Measurements from ENCODE around the gene GLI2.

GLI2 gene

DNA sequence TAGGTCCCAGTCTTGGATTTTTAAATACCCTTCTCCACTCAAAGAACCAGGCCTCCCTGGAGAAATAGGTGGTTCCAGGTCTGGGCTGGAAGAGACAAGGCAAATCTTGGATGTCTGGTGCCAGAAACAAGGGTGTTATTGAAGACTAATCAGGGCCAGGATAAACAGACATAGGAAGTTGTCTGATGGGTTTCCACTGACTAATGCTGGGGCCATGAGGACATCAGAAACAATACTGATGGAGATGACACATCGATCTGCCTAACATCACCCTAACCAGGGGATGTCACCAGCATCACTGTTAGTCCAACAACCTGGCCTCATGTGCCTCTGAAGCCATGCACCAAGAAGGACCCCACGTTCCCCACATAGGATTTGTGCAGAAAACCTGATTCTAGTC lies 42.5 kb upstream of the GLI2 start:
- ChIA-PET CTCF (interaction anchor here (4.2 to 9.4 kb wide), 2 partner anchors 378 to 385 kb away, joined by 67 to 172 read pairs; no protein-coding TSS in a partner anchor), POLR2A (no interaction called here)
- Histone ChIP-seq H3K4me1 (ENCODE audit: control insufficient read depth, insufficient read depth, low read length) (no peaks in the 10 kb centered on the region), H3K4me3 (ENCODE audit: low read depth, low read length) (no peak overlapping the region), H3K9me3 (ENCODE audit: control insufficient read depth, insufficient read depth, low read depth, low read length) (no peaks in the 10 kb centered on the region), H3K36me3 (ENCODE audit: control insufficient read depth in 2 of 2, insufficient read depth in 1 of 2, low read length in 2 of 2) (no peaks in the 10 kb centered on the region), H3K27ac (ENCODE audit: extremely low read depth, low read depth, low read length) (no peak overlapping the region)
- TF ChIP-seq ZNF776 (tag by site-specific recombination; IDR thresholded peaks at IDR 0.05; ENCODE audit: borderline replicate concordance), result no peak
- TF ChIP-seq ZNF426 (tag by site-specific recombination; IDR thresholded peaks at IDR 0.05), result no peak
- no peak for TF ChIP-seq ZNF692 (tag by site-specific recombination; IDR thresholded peaks at IDR 0.05)
- no peak for TF ChIP-seq ZNF146 (tag by site-specific recombination; IDR thresholded peaks at IDR 0.05)
- TF ChIP-seq, protein P1, sequence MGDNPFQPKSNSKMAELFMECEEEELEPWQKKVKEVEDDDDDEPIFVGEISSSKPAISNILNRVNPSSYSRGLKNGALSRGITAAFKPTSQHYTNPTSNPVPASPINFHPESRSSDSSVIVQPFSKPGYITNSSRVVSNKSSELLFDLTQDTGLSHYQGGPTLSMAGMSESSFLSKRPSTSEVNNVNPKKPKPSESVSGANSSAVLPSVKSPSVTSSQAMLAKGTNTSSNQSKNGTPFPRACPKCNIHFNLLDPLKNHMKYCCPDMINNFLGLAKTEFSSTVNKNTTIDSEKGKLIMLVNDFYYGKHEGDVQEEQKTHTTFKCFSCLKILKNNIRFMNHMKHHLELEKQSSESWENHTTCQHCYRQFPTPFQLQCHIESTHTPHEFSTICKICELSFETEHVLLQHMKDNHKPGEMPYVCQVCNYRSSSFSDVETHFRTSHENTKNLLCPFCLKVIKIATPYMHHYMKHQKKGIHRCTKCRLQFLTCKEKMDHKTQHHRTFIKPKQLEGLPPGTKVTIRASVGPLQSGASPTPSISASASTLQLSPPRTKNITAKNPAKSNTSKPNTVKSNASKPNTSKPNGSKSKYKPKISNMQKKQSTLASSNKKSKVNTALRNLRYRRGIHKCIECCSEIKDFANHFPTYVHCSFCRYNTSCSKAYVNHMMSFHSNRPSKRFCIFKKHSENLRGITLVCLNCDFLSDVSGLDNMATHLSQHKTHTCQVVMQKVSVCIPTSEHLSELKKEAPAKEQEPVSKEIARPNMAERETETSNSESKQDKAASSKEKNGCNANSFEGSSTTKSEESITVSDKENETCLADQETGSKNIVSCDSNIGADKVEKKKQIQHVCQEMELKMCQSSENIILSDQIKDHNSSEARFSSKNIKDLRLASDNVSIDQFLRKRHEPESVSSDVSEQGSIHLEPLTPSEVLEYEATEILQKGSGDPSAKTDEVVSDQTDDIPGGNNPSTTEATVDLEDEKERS (tag by site-specific recombination; IDR thresholded peaks at IDR 0.05), result no peak

GRCh38 chr2:120694034-120694433 lies 41.6 kb upstream of the GLI2 start:
- no peaks in the 10 kb centered on the region for H3K4me1 ChIP-seq (ENCODE audit: control insufficient read depth, insufficient read depth, low read length)
- H3K4me3 ChIP-seq (ENCODE audit: low read depth, low read length), result no peak overlapping the region
- CTCF ChIA-PET, result interaction anchor here (1.6 to 9.4 kb wide), 5 partner anchors 11 to 384 kb away, joined by 3 to 172 read pairs (median 10); no protein-coding TSS in a partner anchor
- H3K27ac ChIP-seq (ENCODE audit: extremely low read depth, low read depth, low read length), result no peak overlapping the region
- no peaks in the 10 kb centered on the region for H3K36me3 ChIP-seq (ENCODE audit: control insufficient read depth in 2 of 2, insufficient read depth in 1 of 2, low read length in 2 of 2)
- TF ChIP-seq BCL6B (tag by site-specific recombination; IDR thresholded peaks at IDR 0.05), result no peak
- TF ChIP-seq ZNF239 (tag by site-specific recombination; IDR thresholded peaks at IDR 0.05), result no peak
- no peak for TF ChIP-seq ZBTB7A (tag by site-specific recombination; IDR thresholded peaks at IDR 0.05; ENCODE audit: low read depth)
- TF ChIP-seq ZNF664 (tag by site-specific recombination; IDR thresholded peaks at IDR 0.05), result no peak
- no peak for TF ChIP-seq ZNF658 (tag by site-specific recombination; IDR thresholded peaks at IDR 0.05)
- no peak for TF ChIP-seq ZNF514 (tag by site-specific recombination; IDR thresholded peaks at IDR 0.05)
- no peak for TF ChIP-seq ZNF639 (tag by site-specific recombination; IDR thresholded peaks at IDR 0.05)
- TF ChIP-seq ZNF558 (tag by site-specific recombination; IDR thresholded peaks at IDR 0.05), result no peak
- no peak for TF ChIP-seq ZNF221 (tag by site-specific recombination; IDR thresholded peaks at IDR 0.05; ENCODE audit: borderline replicate concordance)
- no peak for TF ChIP-seq ZNF768 (tag by site-specific recombination; IDR thresholded peaks at IDR 0.05)
- no peak for TF ChIP-seq ZNF140 (tag by site-specific recombination; IDR thresholded peaks at IDR 0.05)
- TF ChIP-seq MEIS1 (CRISPR knock-in tag; IDR thresholded peaks at IDR 0.05; ENCODE audit: borderline replicate concordance), result no peak
- POLR2A ChIA-PET, result no interaction called here
- no peaks in the 10 kb centered on the region for H3K9me3 ChIP-seq (ENCODE audit: control insufficient read depth, insufficient read depth, low read depth, low read length)
